Brain pericyte (primary cell): ENCODE data around the gene FAM20B.
"Not testable (repeated sequence)": the region's sequence is repeated elsewhere in the genome, so short reads cannot be mapped to it uniquely, and the experiment has no call there.

ENCODE experiments used
- DNase-seq: peaks from one replicate; pipeline ENCODE4 v3.0.0-alpha.2; 2012; ENCODE audit warnings: low read depth, low spot score

The FAM20B gene

GRCh38 chr1:179023946-179024650, 1.6 kb upstream of the FAM20B start:
- no peak for DNase-seq

- DNase-seq, result peak; percentile 11
Observed at GRCh38 chr1:179025975-179026812, 500 bp downstream of the FAM20B start.

GRCh38 chr1:179026813-179027669, 1.3 kb downstream of the FAM20B start:
- DNase-seq, result no peak

GRCh38 chr1:179029321-179029759, 3.6 kb downstream of the FAM20B start:
- DNase-seq, result no peak

- no peak for DNase-seq
Observed at GRCh38 chr1:179030130-179030529, 4.4 kb downstream of the FAM20B start.

- no peak for DNase-seq
Observed at GRCh38 chr1:179030683-179031082, 5.0 kb downstream of the FAM20B start.

GRCh38 chr1:179031284-179031683, 5.6 kb downstream of the FAM20B start:
- DNase-seq, result no peak

GRCh38 chr1:179031855-179032513, 6.3 kb downstream of the FAM20B start:
- no peak for DNase-seq

- DNase-seq, result peak; percentile 10
Observed at GRCh38 chr1:179034720-179035119, 9.0 kb downstream of the FAM20B start.

GRCh38 chr1:179036844-179037465, 11.3 kb downstream of the FAM20B start:
- DNase-seq, result no peak

- no peak for DNase-seq
Observed at GRCh38 chr1:179038528-179039281, 13.0 kb downstream of the FAM20B start.

- DNase-seq, result not testable (repeated sequence)
Observed at GRCh38 chr1:179039502-179040174, 13.9 kb downstream of the FAM20B start.

GRCh38 chr1:179040175-179040551, 14.5 kb downstream of the FAM20B start:
- not testable (repeated sequence) for DNase-seq

- no peak for DNase-seq
Observed at GRCh38 chr1:179042087-179042486, 16.4 kb downstream of the FAM20B start.

- no peak for DNase-seq
Observed at GRCh38 chr1:179042700-179043099, 17.0 kb downstream of the FAM20B start.

GRCh38 chr1:179043266-179043665, 17.6 kb downstream of the FAM20B start:
- DNase-seq, result no peak

GRCh38 chr1:179043907-179044306, 18.2 kb downstream of the FAM20B start:
- no peak for DNase-seq

GRCh38 chr1:179046808-179047635, 21.3 kb downstream of the FAM20B start:
- no peak for DNase-seq

GRCh38 chr1:179047636-179047997, 21.9 kb downstream of the FAM20B start:
- no peak for DNase-seq
